Bronchial epithelial cell (primary cell): ENCODE data around the gene CCR5. TPM values are rescaled to one million over a fixed set of nuclear protein-coding genes. Genes with fewer than 3 reads are reported as not detected.

Source experiments
- DNase-seq: peaks from one replicate; pipeline ENCODE4 v3.0.0-alpha.2; 2010; ENCODE audit warnings: low read depth
- FAIRE-seq: peaks from 2 replicates; lab custom pipeline; 2011; peaks lifted over from hg19 to GRCh38; lab: Jason Lieb, UNC
- H3K27me3 ChIP-seq: 2 replicates; pipeline ENCODE4 v1.5.1; 2011; ENCODE audit warnings: low read length; ENCODE audit not compliant: control insufficient read depth, insufficient read depth
- H3K36me3 ChIP-seq: 2 replicates; pipeline ENCODE4 v1.5.1; 2011; ENCODE audit warnings: low read length; ENCODE audit not compliant: control insufficient read depth, insufficient read depth
- H3K4me3 ChIP-seq: 2 replicates; pipeline ENCODE4 v1.5.1; 2011; ENCODE audit warnings: mild to moderate bottlenecking, low read depth, low read length, control low read depth
- total RNA-seq: library from RNA; depleted of rRNA; stranded (reverse); fragments of >200 nt; gene quantifications from 2 replicates; pipeline ENCODE4 v1.2.1, GENCODE V29; 2014
- TF ChIP-seq, protein P1 (sequence below): IDR thresholded peaks from 2 replicates; pipeline ENCODE4 v1.5.1; 2011; ENCODE audit warnings: mild to moderate bottlenecking, moderate library complexity, low read length, control low read depth, inconsistent platforms; ENCODE audit not compliant: insufficient read depth, severe bottlenecking

The CCR5 gene
- total RNA-seq, 1 donor from 2014 or later, result not detected

- H3K36me3 ChIP-seq, result no peaks in the 10 kb centered on the region
- no peaks in the 10 kb centered on the region for H3K27me3 ChIP-seq
- TF ChIP-seq, protein P1, sequence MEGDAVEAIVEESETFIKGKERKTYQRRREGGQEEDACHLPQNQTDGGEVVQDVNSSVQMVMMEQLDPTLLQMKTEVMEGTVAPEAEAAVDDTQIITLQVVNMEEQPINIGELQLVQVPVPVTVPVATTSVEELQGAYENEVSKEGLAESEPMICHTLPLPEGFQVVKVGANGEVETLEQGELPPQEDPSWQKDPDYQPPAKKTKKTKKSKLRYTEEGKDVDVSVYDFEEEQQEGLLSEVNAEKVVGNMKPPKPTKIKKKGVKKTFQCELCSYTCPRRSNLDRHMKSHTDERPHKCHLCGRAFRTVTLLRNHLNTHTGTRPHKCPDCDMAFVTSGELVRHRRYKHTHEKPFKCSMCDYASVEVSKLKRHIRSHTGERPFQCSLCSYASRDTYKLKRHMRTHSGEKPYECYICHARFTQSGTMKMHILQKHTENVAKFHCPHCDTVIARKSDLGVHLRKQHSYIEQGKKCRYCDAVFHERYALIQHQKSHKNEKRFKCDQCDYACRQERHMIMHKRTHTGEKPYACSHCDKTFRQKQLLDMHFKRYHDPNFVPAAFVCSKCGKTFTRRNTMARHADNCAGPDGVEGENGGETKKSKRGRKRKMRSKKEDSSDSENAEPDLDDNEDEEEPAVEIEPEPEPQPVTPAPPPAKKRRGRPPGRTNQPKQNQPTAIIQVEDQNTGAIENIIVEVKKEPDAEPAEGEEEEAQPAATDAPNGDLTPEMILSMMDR, result no peak
- peak; percentile 13 for FAIRE-seq
- no peak overlapping the region for H3K4me3 ChIP-seq
- no peak for DNase-seq
Measured at GRCh38 chr3:46419816-46420215, 49.1 kb downstream of the CCR5 start.

- no peak for FAIRE-seq
- no peaks in the 10 kb centered on the region for H3K27me3 ChIP-seq
- no peak for DNase-seq
- H3K36me3 ChIP-seq, result no peaks in the 10 kb centered on the region
- H3K4me3 ChIP-seq, result no peak overlapping the region
- TF ChIP-seq, protein P1, result no peak
Measured at GRCh38 chr3:46420931-46421330, 50.2 kb downstream of the CCR5 start.

GRCh38 chr3:46422617-46423016 is 51.9 kb downstream of the CCR5 start:
- TF ChIP-seq, protein P1, result no peak
- DNase-seq, result peak; percentile 76
- Histone ChIP-seq H3K36me3 (no peaks in the 10 kb centered on the region), H3K4me3 (no peak overlapping the region), H3K27me3 (no peaks in the 10 kb centered on the region)
- FAIRE-seq, result peak; percentile 93

DNA sequence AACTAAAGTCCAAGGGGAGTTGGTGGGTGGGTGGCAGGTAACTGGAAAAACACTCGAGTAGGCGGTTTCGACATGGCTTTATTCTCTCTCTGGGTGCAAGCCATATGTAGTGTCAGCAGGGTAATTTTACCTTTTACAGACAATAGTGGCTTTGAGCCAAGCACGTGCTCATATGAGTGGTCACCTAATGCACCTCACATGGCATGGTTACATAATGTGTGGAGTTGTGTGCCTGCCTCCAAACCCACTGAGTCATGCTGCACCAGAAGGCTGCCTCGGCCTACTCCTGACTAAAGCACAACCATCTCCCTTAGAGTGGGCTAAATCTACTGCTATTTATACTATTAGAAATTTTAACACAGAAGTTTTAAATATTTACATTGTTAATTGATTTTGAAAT is 52.8 kb downstream of the CCR5 start:
- H3K4me3 ChIP-seq, result no peak overlapping the region
- TF ChIP-seq, protein P1, result no peak
- H3K27me3 ChIP-seq, result no peaks in the 10 kb centered on the region
- FAIRE-seq (no peak), DNase-seq (peak; percentile 87)
- no peaks in the 10 kb centered on the region for H3K36me3 ChIP-seq

Other genes with a start within 250 kb of the CCR5 start
- not detected in 2 replicates for gene CCR1, start 162.6 kb upstream of the CCR5 start, total RNA-seq
- gene CCR3, start 128.5 kb upstream of the CCR5 start, total RNA-seq, result under 0.01 TPM in 1 of 2 replicates, not detected in the other
- 0.13 TPM in 1 of 2 replicates, not detected in the other for gene CCR2, start 16.8 kb upstream of the CCR5 start, total RNA-seq
- gene CCRL2, start 36.3 kb downstream of the CCR5 start, total RNA-seq, result 0.13 and 0.26 TPM in 2 replicates
- under 0.01 TPM in 1 of 2 replicates, not detected in the other for gene LTF, start 94.0 kb downstream of the CCR5 start, total RNA-seq
- not detected in 2 replicates for gene RTP3, start 127.0 kb downstream of the CCR5 start, total RNA-seq
- gene LRRC2, start 195.4 kb downstream of the CCR5 start, total RNA-seq, result under 0.01 and 0.26 TPM in 2 replicates
- gene FAM240A, start 241.6 kb downstream of the CCR5 start, total RNA-seq, result not detected in 2 replicates